KMS-11 (cell line): Measurements from ENCODE around the gene TRAF3IP1.

Source experiments
- H2AFZ ChIP-seq: fragments of 200-600 bp; sonication (generic); 2 replicates; pipeline ENCODE4 v1.6.1; 2016; ENCODE audit warnings: antibody characterized with exemption, mixed run types, low read depth
- H3K27ac ChIP-seq: fragments of 200-600 bp; sonication (generic); 2 replicates; pipeline ENCODE4 v1.6.1; 2016; ENCODE audit warnings: mild to moderate bottlenecking, mixed run types
- H3K27me3 ChIP-seq: fragments of 200-600 bp; sonication (generic); 2 replicates; pipeline ENCODE4 v1.6.1; 2017; ENCODE audit warnings: mild to moderate bottlenecking, low read depth, mixed run types, moderate library complexity; ENCODE audit not compliant: insufficient read depth
- H3K36me3 ChIP-seq: fragments of 200-600 bp; sonication (generic); 2 replicates; pipeline ENCODE4 v1.6.1; 2017; ENCODE audit warnings: mild to moderate bottlenecking, mixed run types; ENCODE audit not compliant: insufficient read depth
- H3K4me1 ChIP-seq: fragments of 200-600 bp; sonication (generic); 2 replicates; pipeline ENCODE4 v1.6.1; 2016; ENCODE audit warnings: mild to moderate bottlenecking, low read depth, mixed run types; ENCODE audit not compliant: poor library complexity, severe bottlenecking
- H3K4me2 ChIP-seq: fragments of 200-600 bp; sonication (generic); 2 replicates; pipeline ENCODE4 v1.7.0; 2016; ENCODE audit warnings: mild to moderate bottlenecking, mixed run types
- H3K4me3 ChIP-seq: fragments of 200-600 bp; sonication (generic); IDR thresholded peaks from 2 replicates; pipeline ENCODE4 v1.6.1; 2017; ENCODE audit warnings: low read depth, low read length, mixed read lengths; ENCODE audit not compliant: insufficient read depth
- H3K79me2 ChIP-seq: fragments of 200-600 bp; sonication (generic); 2 replicates; pipeline ENCODE4 v1.6.1; 2016; ENCODE audit warnings: low read depth, mixed run types; ENCODE audit not compliant: insufficient read depth
- H3K9ac ChIP-seq: fragments of 200-600 bp; sonication (generic); 2 replicates; pipeline ENCODE4 v1.6.1; 2016; ENCODE audit warnings: mild to moderate bottlenecking, mixed run types
- H4K20me1 ChIP-seq: fragments of 200-600 bp; sonication (generic); 2 replicates; pipeline ENCODE4 v1.6.1; 2016; ENCODE audit warnings: mild to moderate bottlenecking, mixed run types; ENCODE audit not compliant: insufficient read depth
- CTCF ChIP-seq: fragments of 200-600 bp; sonication (generic); conservative IDR thresholded peaks from 2 replicates; pipeline ENCODE4 v1.6.1; 2017; ENCODE audit warnings: low read depth, mild to moderate bottlenecking, antibody characterized with exemption, low read length, moderate library complexity, mixed read lengths

The TRAF3IP1 gene

GRCh38 chr2:238344517-238344916 is 24.2 kb downstream of the TRAF3IP1 start:
- Histone ChIP-seq H3K79me2 (no peaks in the 10 kb centered on the region; the same call in 1 of the 2 replicates), H3K27ac (no peak overlapping the region), H3K9ac (no peak overlapping the region), H3K36me3 (no peaks in the 10 kb centered on the region), H2AFZ (no peak overlapping the region), H3K4me1 (no peaks in the 10 kb centered on the region), H3K4me3 (no peak overlapping the region), H3K4me2 (no peak overlapping the region), H3K27me3 (no peaks in the 10 kb centered on the region), H4K20me1 (no peaks in the 10 kb centered on the region)
- no peak for TF ChIP-seq CTCF

GRCh38 chr2:238345297-238345968 is 25.1 kb downstream of the TRAF3IP1 start:
- Histone ChIP-seq H3K4me1 (no peaks in the 10 kb centered on the region), H2AFZ (no peak overlapping the region), H3K27ac (no peak overlapping the region), H3K27me3 (no peaks in the 10 kb centered on the region), H3K36me3 (no peaks in the 10 kb centered on the region), H3K4me2 (no peak overlapping the region), H3K4me3 (no peak overlapping the region), H3K9ac (no peak overlapping the region), H3K79me2 (no peaks in the 10 kb centered on the region; the same call in 1 of the 2 replicates), H4K20me1 (no peaks in the 10 kb centered on the region)
- TF ChIP-seq CTCF: no peak

- no peaks in the 10 kb centered on the region for H4K20me1 ChIP-seq
- H3K36me3 ChIP-seq: no peaks in the 10 kb centered on the region
- H3K4me2 ChIP-seq: no peak overlapping the region
- H3K79me2 ChIP-seq: no peaks in the 10 kb centered on the region; the same call in 1 of the 2 replicates
- no peak overlapping the region for H2AFZ ChIP-seq
- H3K4me1 ChIP-seq: no peaks in the 10 kb centered on the region
- no peak overlapping the region for H3K27ac ChIP-seq
- H3K9ac ChIP-seq: no peak overlapping the region
- H3K4me3 ChIP-seq: no peak overlapping the region
- no peak for TF ChIP-seq CTCF
- H3K27me3 ChIP-seq: no peaks in the 10 kb centered on the region
Measured at GRCh38 chr2:238346544-238346943, 26.2 kb downstream of the TRAF3IP1 start.

DNA sequence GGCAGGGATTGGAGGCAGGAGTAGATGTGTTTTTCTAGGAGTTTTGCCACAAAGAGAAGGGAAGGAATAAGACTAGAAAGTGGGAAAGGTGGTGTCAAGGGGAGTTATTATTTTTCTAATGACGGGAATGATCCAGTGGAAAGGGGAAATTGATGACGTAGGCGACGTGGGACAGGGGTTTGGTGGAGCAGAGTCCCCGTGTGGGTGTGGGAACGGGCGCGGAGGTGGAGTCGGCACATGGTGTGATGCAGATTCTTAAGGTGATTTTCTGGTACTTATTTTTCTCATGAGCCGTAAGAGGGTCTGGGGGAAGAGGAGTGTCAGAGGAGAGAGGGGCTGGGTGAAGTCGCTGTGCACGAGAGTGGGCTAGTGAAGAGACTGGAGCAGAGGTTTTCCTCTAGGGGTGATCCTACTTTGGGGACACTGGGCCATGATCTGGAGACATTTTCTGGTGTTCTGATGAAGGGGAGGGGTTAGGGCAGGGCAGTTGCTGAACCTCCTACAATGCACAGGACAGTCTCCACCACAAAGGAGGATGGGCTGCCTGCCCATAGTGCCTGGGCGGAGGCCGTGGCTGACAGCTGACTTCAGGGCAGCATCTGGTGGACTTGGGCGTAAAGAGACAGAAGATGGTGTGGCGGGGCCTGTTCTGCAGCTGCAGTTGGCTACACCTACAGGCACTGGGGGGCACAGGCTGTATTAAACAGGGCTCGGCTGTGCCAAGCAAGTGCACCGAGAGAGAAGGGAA is 30.0 kb downstream of the TRAF3IP1 start:
- Histone ChIP-seq H3K9ac (no peak overlapping the region), H3K27me3 (no peaks in the 10 kb centered on the region), H3K27ac (no peak overlapping the region), H3K36me3 (no peaks in the 10 kb centered on the region), H3K4me3 (no peak overlapping the region), H3K4me1 (no peaks in the 10 kb centered on the region), H3K4me2 (no peak overlapping the region), H2AFZ (no peak overlapping the region), H3K79me2 (no peaks in the 10 kb centered on the region), H4K20me1 (no peaks in the 10 kb centered on the region)
- no peak for TF ChIP-seq CTCF
